ENCODE results near the gene MAP6D1.

Gene MAP6D1

GRCh38 chr3:183822631-183823030, 2.7 kb downstream of the MAP6D1 start:
- DNase-seq = no peak

- no peak for DNase-seq
These were observed 5.5 kb downstream of the MAP6D1 start for GRCh38 chr3:183819831-183820230.

GRCh38 chr3:183818706-183819624, 6.4 kb downstream of the MAP6D1 start:
- DNase-seq = no peak

GRCh38 chr3:183818041-183818620, 7.2 kb downstream of the MAP6D1 start:
- no peak for DNase-seq

GRCh38 chr3:183817639-183818038, 7.7 kb downstream of the MAP6D1 start:
- no peak for DNase-seq

- no peak for DNase-seq
These were observed 8.5 kb downstream of the MAP6D1 start for GRCh38 chr3:183816681-183817510.

GRCh38 chr3:183815951-183816475, 9.4 kb downstream of the MAP6D1 start:
- DNase-seq = no peak

- no peak for DNase-seq
These were observed 9.8 kb downstream of the MAP6D1 start for GRCh38 chr3:183815563-183815940.

GRCh38 chr3:183814240-183814639, 11.1 kb downstream of the MAP6D1 start:
- DNase-seq = no peak

- no peak for DNase-seq
These were observed 12.5 kb downstream of the MAP6D1 start for GRCh38 chr3:183812761-183813445.

- no peak for DNase-seq
These were observed 13.7 kb downstream of the MAP6D1 start for GRCh38 chr3:183811638-183812037.

- DNase-seq = no peak
These were observed 14.5 kb downstream of the MAP6D1 start for GRCh38 chr3:183810643-183811594.

- no peak for DNase-seq
These were observed 16.1 kb downstream of the MAP6D1 start for GRCh38 chr3:183809270-183809669.

GRCh38 chr3:183808355-183808754, 17.0 kb downstream of the MAP6D1 start:
- DNase-seq = no peak

GRCh38 chr3:183807881-183808280, 17.5 kb downstream of the MAP6D1 start:
- DNase-seq = no peak

- no peak for DNase-seq
These were observed 18.1 kb downstream of the MAP6D1 start for GRCh38 chr3:183807209-183807728.

- DNase-seq = no peak
These were observed 22.4 kb downstream of the MAP6D1 start for GRCh38 chr3:183802989-183803388.

GRCh38 chr3:183801601-183802000, 23.8 kb downstream of the MAP6D1 start:
- DNase-seq = no peak

GRCh38 chr3:183800243-183800863, 25.0 kb downstream of the MAP6D1 start:
- no peak for DNase-seq

- DNase-seq = no peak
These were observed 25.9 kb downstream of the MAP6D1 start for GRCh38 chr3:183799461-183799860.

GRCh38 chr3:183797996-183798395, 27.4 kb downstream of the MAP6D1 start:
- no peak for DNase-seq

All from suppressor macrophage treated with lipopolysaccharide for 4 hours (primary cell).